SU-DHL-6 (cell line): Measurements from ENCODE around the gene SORL1.

ENCODE experiments used
- EZH2phosphoT487 ChIP-seq: fragments of 200-600 bp; sonication (generic), shearing (Covaris generic); conservative IDR thresholded peaks from 2 replicates; pipeline ENCODE4 v1.6.1; 2018; ENCODE audit warnings: mild to moderate bottlenecking, antibody characterized with exemption, low read length, moderate library complexity, mixed read lengths
- TF ChIP-seq, protein P1 (sequence below): fragments of 200-600 bp; sonication (generic); IDR thresholded peaks from one replicate; pipeline ENCODE4 v1.5.1; 2017; ENCODE audit warnings: antibody characterized with exemption, mild to moderate bottlenecking, low read length, moderate library complexity; ENCODE audit not compliant: insufficient read depth, poor library complexity, severe bottlenecking

GRCh38 chr11:121587182-121587581 is 135.1 kb downstream of the SORL1 start:
- TF ChIP-seq, protein P1, sequence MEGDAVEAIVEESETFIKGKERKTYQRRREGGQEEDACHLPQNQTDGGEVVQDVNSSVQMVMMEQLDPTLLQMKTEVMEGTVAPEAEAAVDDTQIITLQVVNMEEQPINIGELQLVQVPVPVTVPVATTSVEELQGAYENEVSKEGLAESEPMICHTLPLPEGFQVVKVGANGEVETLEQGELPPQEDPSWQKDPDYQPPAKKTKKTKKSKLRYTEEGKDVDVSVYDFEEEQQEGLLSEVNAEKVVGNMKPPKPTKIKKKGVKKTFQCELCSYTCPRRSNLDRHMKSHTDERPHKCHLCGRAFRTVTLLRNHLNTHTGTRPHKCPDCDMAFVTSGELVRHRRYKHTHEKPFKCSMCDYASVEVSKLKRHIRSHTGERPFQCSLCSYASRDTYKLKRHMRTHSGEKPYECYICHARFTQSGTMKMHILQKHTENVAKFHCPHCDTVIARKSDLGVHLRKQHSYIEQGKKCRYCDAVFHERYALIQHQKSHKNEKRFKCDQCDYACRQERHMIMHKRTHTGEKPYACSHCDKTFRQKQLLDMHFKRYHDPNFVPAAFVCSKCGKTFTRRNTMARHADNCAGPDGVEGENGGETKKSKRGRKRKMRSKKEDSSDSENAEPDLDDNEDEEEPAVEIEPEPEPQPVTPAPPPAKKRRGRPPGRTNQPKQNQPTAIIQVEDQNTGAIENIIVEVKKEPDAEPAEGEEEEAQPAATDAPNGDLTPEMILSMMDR, result no peak
- no peak for TF ChIP-seq EZH2phosphoT487
